Thoracic aorta endothelial cell (primary cell): ENCODE results near the gene SLC37A2. TPM values are rescaled to one million over a fixed set of nuclear protein-coding genes. Genes with fewer than 3 reads are reported as not detected.

Source experiments
- total RNA-seq: library from RNA; depleted of rRNA; stranded (reverse); fragments of >200 nt; gene quantifications from 2 replicates; pipeline ENCODE4 v1.2.3, GENCODE V29; 2012

Gene SLC37A2
- total RNA-seq = 0.57 and 0.66 TPM in 2 replicates

DNA sequence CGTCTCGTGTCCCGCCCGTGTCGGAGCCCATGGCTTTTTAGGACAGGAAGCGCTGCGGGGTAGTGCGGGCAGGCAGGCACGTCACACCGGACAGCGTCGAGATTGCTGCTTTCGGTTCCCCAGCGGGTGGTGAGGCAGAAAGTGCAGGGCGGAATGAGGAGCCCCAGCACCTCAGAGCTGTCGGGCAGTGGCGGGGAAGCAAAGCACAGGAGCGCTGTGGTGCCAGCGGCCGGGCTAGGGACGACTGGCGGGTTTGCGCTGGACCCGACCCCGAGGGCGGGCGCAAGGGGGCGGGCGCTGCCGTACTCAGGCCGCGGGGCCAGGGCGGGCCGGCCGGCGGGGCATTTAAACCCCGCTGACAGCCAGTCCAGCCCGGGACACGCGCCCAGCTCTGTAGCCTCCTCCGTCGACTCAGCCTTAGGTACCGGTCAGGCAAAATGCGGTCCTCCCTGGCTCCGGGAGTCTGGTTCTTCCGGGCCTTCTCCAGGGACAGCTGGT is at the start of gene SLC37A2:
TSS of gene SLC37A2 (plus strand) at position 375 of the 498 bp plus-strand sequence. CDS start at position 438, 63 bp downstream.

DNA sequence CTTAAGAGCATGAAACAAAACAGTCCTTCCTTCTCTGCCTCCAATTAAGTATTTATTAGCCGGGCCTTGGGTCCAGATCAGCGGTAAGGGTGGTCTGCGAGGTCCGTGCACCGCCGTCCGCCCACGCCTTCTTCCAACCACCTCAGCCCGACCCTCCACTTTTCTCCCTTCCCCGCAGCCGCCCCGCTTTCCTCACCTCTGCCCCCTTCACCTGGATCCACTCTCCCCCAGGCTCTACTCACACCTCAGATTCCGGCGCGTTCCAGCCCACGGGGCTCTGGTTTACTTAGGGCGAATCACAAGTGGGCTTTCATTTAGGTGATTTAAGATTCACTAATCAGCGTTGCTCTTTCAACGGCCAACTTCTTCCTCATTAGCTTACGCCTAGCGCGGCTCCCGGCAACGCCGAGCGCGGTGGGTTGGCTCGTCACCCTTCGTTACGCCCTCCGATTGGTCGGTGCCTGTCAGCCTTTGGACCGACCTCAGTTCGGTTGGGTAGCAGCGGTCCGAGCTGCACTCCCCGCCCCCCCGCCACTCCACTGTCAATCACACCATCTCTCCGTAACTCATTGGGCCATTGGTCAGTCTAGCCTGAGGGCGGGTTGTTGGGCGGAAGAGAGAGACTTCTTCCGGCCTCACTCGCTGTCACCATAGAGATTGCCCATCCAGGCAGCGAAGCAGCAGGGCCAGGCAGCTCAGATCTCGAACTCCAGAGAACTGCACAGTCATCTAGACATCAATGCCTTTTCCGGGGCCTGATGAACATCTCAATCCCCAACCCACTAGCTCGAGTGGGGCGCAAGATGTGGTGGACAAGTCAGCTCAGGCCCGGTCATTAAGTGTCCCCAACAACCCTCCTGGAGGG is 48.5 kb downstream of the SLC37A2 start, which contains the start of gene TMEM218:
TSS of gene TMEM218 (minus strand) at position 284 of the 865 bp plus-strand sequence. CDS start 9,385 bp downstream, outside the sequence.

Other genes with a start within 250 kb of the SLC37A2 start
- 18.1 and 19.9 TPM in 2 replicates for gene ROBO3, start 197.9 kb upstream of the SLC37A2 start, total RNA-seq
- 265 and 303 TPM in 2 replicates for gene ROBO4, start 165.4 kb upstream of the SLC37A2 start, total RNA-seq
- 0.13 TPM in 1 of 2 replicates, not detected in the other for gene HEPN1, start 144.1 kb upstream of the SLC37A2 start, total RNA-seq
- gene HEPACAM, start 127.3 kb upstream of the SLC37A2 start, total RNA-seq = not detected in 2 replicates
- 6.6 and 7.7 TPM in 2 replicates for gene CCDC15, start 109.1 kb upstream of the SLC37A2 start, total RNA-seq
- gene TMEM218, start 48.3 kb downstream of the SLC37A2 start, total RNA-seq = 21.0 and 21.4 TPM in 2 replicates
- gene PKNOX2, start 101.4 kb downstream of the SLC37A2 start, total RNA-seq = 0.07 and 0.13 TPM in 2 replicates